Mesendoderm (in vitro differentiated cells): ENCODE measurements around the gene GRAMD2B.

Experiments
- DNase-seq: peaks from one replicate; pipeline ENCODE4 v3.0.0; 2013
- H2AK5ac ChIP-seq: 2 replicates; pipeline ENCODE4 v1.6.1; 2013; ENCODE audit warnings: low read length, inconsistent platforms
- H2BK120ac ChIP-seq: 2 replicates; pipeline ENCODE4 v1.6.1; 2013; ENCODE audit warnings: low read depth, mild to moderate bottlenecking, low read length, moderate library complexity, mixed read lengths
- H2BK15ac ChIP-seq: replicated peaks from 2 replicates; pipeline ENCODE4 v1.6.1; 2013; ENCODE audit warnings: low read depth, mild to moderate bottlenecking, moderate library complexity
- H2BK5ac ChIP-seq: 2 replicates; pipeline ENCODE4 v1.6.1; 2013; ENCODE audit warnings: low read length, inconsistent platforms
- H3K18ac ChIP-seq: 2 replicates; pipeline ENCODE4 v1.6.1; 2013; ENCODE audit warnings: mild to moderate bottlenecking, low read length, mixed read lengths
- H3K23ac ChIP-seq: one replicate; pipeline ENCODE4 v1.6.1; 2013; ENCODE audit warnings: low read length
- H3K27ac ChIP-seq: 2 replicates; pipeline ENCODE4 v1.5.1; 2013; ENCODE audit warnings: low read depth, mild to moderate bottlenecking, inconsistent platforms, low read length, moderate library complexity
- H3K27me3 ChIP-seq: 2 replicates; pipeline ENCODE4 v1.6.1; 2013; ENCODE audit warnings: low read length, control low read depth, mild to moderate bottlenecking, inconsistent platforms; ENCODE audit not compliant: insufficient read depth, poor library complexity
- H3K36me3 ChIP-seq: 2 replicates; pipeline ENCODE4 v1.6.1; 2013; ENCODE audit warnings: low read length, inconsistent platforms; ENCODE audit not compliant: control insufficient read depth, insufficient read depth
- H3K4ac ChIP-seq: one replicate; pipeline ENCODE4 v1.6.1; 2013; ENCODE audit warnings: low read depth, mild to moderate bottlenecking, low read length, moderate library complexity
- H3K4me1 ChIP-seq: 2 replicates; pipeline ENCODE4 v1.6.1; 2013; ENCODE audit warnings: low read depth, low read length, inconsistent platforms; ENCODE audit not compliant: control insufficient read depth
- H3K4me2 ChIP-seq: 2 replicates; pipeline ENCODE4 v1.6.1; 2013; ENCODE audit warnings: low read length
- H3K4me3 ChIP-seq: 2 replicates; pipeline ENCODE4 v1.5.1; 2013; ENCODE audit warnings: mild to moderate bottlenecking, low read length
- H3K56ac ChIP-seq: one replicate; pipeline ENCODE4 v1.6.1; 2013; ENCODE audit warnings: low read length
- H3K79me1 ChIP-seq: 2 replicates; pipeline ENCODE4 v1.6.1; 2013; ENCODE audit warnings: low read length, inconsistent platforms
- H3K79me2 ChIP-seq: 2 replicates; pipeline ENCODE4 v1.6.1; 2013; ENCODE audit warnings: mild to moderate bottlenecking, low read length; ENCODE audit not compliant: control insufficient read depth, insufficient read depth
- H3K9ac ChIP-seq: 2 replicates; pipeline ENCODE4 v1.6.1; 2013; ENCODE audit warnings: low read length, inconsistent platforms
- H4K5ac ChIP-seq: one replicate; pipeline ENCODE4 v1.6.1; 2013; ENCODE audit warnings: low read length
- H4K8ac ChIP-seq: one replicate; pipeline ENCODE4 v1.6.1; 2013; ENCODE audit warnings: low read depth, mild to moderate bottlenecking, control low read depth, low read length, moderate library complexity
- WGBS: extraction: QIAGEN DNeasy Blood & Tissue Kit; methylation state at CpG from one replicate; pipeline ENCODE4 v1.1.7; 2013; ENCODE audit warnings: low lambda C conversion rate, missing lambda C conversion rate; ENCODE audit not compliant: insufficient coverage; ENCODE audit errors: extremely low coverage; 5-methylcytosine and 5-hydroxymethylcytosine counted together

GRAMD2B gene

GRCh38 chr5:126415789-126416188, 7.4 kb upstream of the GRAMD2B start:
- WGBS: 100% methylated on average over 1 of the region's 4 CpGs
- Histone ChIP-seq H4K8ac (no peak overlapping the region), H3K79me2 (no peaks in the 10 kb centered on the region), H2AK5ac (no peak overlapping the region), H3K27ac (no peak overlapping the region), H4K5ac (no peak overlapping the region), H3K23ac (no peak overlapping the region), H3K18ac (no peak overlapping the region), H2BK15ac (no peak overlapping the region), H2BK5ac (no peak overlapping the region), H2BK120ac (no peak overlapping the region), H3K56ac (no peak overlapping the region), H3K4me2 (no peak overlapping the region), H3K9ac (no peak overlapping the region), H3K4me1 (no peaks in the 10 kb centered on the region), H3K79me1 (no peaks in the 10 kb centered on the region), H3K36me3 (no peaks in the 10 kb centered on the region), H3K4ac (no peak overlapping the region), H3K4me3 (no peak overlapping the region), H3K27me3 (no peaks in the 10 kb centered on the region)
- no peak for DNase-seq

DNA sequence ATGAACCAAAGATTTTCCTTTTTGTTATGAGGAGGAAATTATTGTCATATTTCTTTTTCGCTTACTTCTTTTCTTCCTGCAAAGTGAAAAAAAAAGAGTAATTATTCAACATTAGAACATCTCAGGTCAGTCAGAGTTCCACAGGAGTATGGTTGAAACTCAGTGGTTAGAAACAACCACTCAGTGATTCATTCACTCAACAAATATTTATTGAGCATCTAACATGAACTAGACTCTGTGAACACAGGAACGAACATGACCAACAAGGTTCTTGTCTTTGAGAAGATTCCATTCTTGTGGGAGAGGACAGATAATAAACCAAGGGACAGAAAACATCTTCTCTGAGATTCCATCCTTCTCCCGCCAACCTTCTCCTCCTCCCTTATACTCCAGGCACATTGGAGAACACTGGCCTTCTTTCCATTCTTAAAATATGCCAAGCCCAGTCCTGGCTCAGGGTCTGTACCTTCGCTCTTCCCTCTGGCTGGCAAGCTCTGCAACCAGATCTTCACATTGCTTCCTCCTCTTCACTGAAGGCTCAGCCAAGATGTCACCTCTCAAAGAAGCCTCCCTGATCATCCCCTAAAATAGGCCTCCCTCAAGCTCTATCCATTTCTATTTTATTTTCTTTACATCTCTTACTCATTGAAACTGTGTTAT, 6.8 kb upstream of the GRAMD2B start:
- no peak overlapping the region for H3K4ac ChIP-seq
- no peak overlapping the region for H3K18ac ChIP-seq
- no CpG with 5 or more reads among the region's 4 CpGs for WGBS
- no peaks in the 10 kb centered on the region for H3K4me1 ChIP-seq
- H3K23ac ChIP-seq: no peak overlapping the region
- H4K8ac ChIP-seq: no peak overlapping the region
- H3K4me2 ChIP-seq: no peak overlapping the region
- H4K5ac ChIP-seq: no peak overlapping the region
- H3K4me3 ChIP-seq: no peak overlapping the region
- H3K27ac ChIP-seq: no peak overlapping the region
- no peaks in the 10 kb centered on the region for H3K79me1 ChIP-seq
- no peak for DNase-seq
- H2BK5ac ChIP-seq: no peak overlapping the region
- no peak overlapping the region for H3K9ac ChIP-seq
- no peaks in the 10 kb centered on the region for H3K36me3 ChIP-seq
- no peak overlapping the region for H2BK15ac ChIP-seq
- H3K56ac ChIP-seq: no peak overlapping the region
- H2AK5ac ChIP-seq: no peak overlapping the region
- no peak overlapping the region for H2BK120ac ChIP-seq
- no peaks in the 10 kb centered on the region for H3K27me3 ChIP-seq
- no peaks in the 10 kb centered on the region for H3K79me2 ChIP-seq

DNA sequence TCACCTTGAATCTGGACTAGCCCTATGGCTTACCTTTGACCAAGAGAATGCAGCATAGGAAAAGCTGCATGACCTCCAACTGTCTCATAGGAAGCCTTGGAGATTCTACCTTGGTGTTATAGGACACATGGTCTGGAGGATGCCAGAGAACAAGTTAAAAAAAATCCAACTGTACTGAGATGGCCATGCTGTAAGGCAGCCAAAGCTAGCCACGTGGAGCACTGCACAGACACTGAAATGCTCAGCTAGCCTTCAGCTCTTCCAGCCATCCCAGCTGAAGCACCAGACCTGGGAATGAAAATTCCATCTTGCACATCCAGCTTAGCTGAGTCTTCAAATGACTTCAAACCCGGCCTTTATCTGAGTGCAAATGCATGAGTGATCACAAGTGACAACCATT, 6.0 kb upstream of the GRAMD2B start:
- H3K4ac ChIP-seq: no peak overlapping the region
- H3K9ac ChIP-seq: no peak overlapping the region
- no peak overlapping the region for H3K27ac ChIP-seq
- H3K4me3 ChIP-seq: no peak overlapping the region
- no peak overlapping the region for H2AK5ac ChIP-seq
- no peak overlapping the region for H3K4me2 ChIP-seq
- H3K4me1 ChIP-seq: no peaks in the 10 kb centered on the region
- H4K5ac ChIP-seq: no peak overlapping the region
- H4K8ac ChIP-seq: no peak overlapping the region
- no peaks in the 10 kb centered on the region for H3K36me3 ChIP-seq
- H3K79me2 ChIP-seq: no peaks in the 10 kb centered on the region
- H3K23ac ChIP-seq: no peak overlapping the region
- H3K18ac ChIP-seq: no peak overlapping the region
- no peak overlapping the region for H2BK5ac ChIP-seq
- WGBS: no CpG with 5 or more reads among the region's 2 CpGs
- no peaks in the 10 kb centered on the region for H3K27me3 ChIP-seq
- no peaks in the 10 kb centered on the region for H3K79me1 ChIP-seq
- no peak overlapping the region for H2BK120ac ChIP-seq
- no peak overlapping the region for H2BK15ac ChIP-seq
- H3K56ac ChIP-seq: no peak overlapping the region
- no peak for DNase-seq

DNA sequence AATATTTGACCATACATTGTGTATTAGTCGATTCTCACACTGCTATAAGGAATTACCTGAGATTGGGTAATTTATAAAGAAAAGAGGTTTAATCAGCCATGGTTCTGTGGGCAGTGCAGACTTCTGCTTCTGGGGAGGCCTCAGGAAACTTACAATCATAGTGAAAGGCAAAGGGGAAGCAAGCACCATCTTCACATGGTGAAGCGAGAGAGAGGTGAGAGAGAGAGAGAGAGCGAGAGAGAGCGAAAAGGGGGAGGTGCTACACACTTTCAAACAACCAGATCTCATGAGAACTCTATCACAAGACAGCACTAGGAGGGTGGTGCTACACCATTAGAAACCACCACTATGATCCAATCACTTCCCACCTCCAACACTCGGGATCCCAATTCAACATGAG, 4.1 kb upstream of the GRAMD2B start:
- H3K4me2 ChIP-seq: no peak overlapping the region
- no peak overlapping the region for H3K27ac ChIP-seq
- no peaks in the 10 kb centered on the region for H3K79me2 ChIP-seq
- H3K4me1 ChIP-seq: peaks cover 1% of the 10 kb centered on the region
- no peak overlapping the region for H3K4ac ChIP-seq
- WGBS: no CpG with 5 or more reads among the region's 5 CpGs
- H3K9ac ChIP-seq: no peak overlapping the region
- no peak overlapping the region for H2BK15ac ChIP-seq
- no peak overlapping the region for H4K5ac ChIP-seq
- H3K27me3 ChIP-seq: no peaks in the 10 kb centered on the region
- H2BK120ac ChIP-seq: no peak overlapping the region
- no peak overlapping the region for H2AK5ac ChIP-seq
- H3K56ac ChIP-seq: no peak overlapping the region
- H3K23ac ChIP-seq: no peak overlapping the region
- H2BK5ac ChIP-seq: no peak overlapping the region
- no peaks in the 10 kb centered on the region for H3K79me1 ChIP-seq
- no peak overlapping the region for H3K18ac ChIP-seq
- no peak for DNase-seq
- no peaks in the 10 kb centered on the region for H3K36me3 ChIP-seq
- no peak overlapping the region for H4K8ac ChIP-seq
- no peak overlapping the region for H3K4me3 ChIP-seq

GRCh38 chr5:126428421-126428820, 5.2 kb downstream of the GRAMD2B start:
- H3K9ac ChIP-seq: no peak overlapping the region
- WGBS: no CpG with 5 or more reads among the region's 2 CpGs
- peaks cover 6% of the 10 kb centered on the region for H3K79me2 ChIP-seq
- H3K36me3 ChIP-seq: no peaks in the 10 kb centered on the region
- no peak overlapping the region for H3K23ac ChIP-seq
- DNase-seq: peak; percentile 15
- no peak overlapping the region for H2BK120ac ChIP-seq
- H2BK15ac ChIP-seq: no peak overlapping the region
- no peak overlapping the region for H3K4me3 ChIP-seq
- no peaks in the 10 kb centered on the region for H3K79me1 ChIP-seq
- no peak overlapping the region for H2BK5ac ChIP-seq
- H3K56ac ChIP-seq: no peak overlapping the region
- no peak overlapping the region for H4K5ac ChIP-seq
- no peak overlapping the region for H2AK5ac ChIP-seq
- no peak overlapping the region for H3K18ac ChIP-seq
- no peak overlapping the region for H3K4ac ChIP-seq
- no peak overlapping the region for H3K27ac ChIP-seq
- H3K4me2 ChIP-seq: no peak overlapping the region
- no peaks in the 10 kb centered on the region for H3K27me3 ChIP-seq
- H3K4me1 ChIP-seq: peaks cover 1% of the 10 kb centered on the region
- H4K8ac ChIP-seq: no peak overlapping the region

DNA sequence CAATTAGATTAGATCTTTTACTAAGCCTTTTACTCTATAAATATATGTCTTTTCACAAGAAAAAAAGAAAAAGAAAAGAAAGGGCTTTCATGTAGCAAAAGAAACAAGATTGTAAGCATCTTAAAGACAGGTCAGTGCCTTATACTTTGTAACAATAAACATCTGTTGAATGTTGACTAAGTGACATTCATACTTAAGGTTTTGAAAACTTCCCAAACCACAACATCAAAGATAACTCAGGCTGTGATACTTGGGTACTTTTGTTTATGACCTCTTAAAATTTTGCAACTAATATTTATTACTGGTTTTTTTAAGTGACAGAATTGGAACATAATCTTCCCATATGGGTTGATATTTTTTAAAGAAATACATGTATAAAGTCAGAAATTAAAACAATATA, 7.4 kb downstream of the GRAMD2B start:
- Histone ChIP-seq H2BK5ac (no peak overlapping the region), H2AK5ac (no peak overlapping the region), H2BK120ac (no peak overlapping the region), H3K56ac (no peak overlapping the region), H3K36me3 (no peaks in the 10 kb centered on the region), H3K4me1 (no peaks in the 10 kb centered on the region), H4K8ac (no peak overlapping the region), H3K79me1 (no peaks in the 10 kb centered on the region), H2BK15ac (no peak overlapping the region), H3K23ac (no peak overlapping the region), H4K5ac (no peak overlapping the region), H3K18ac (no peak overlapping the region), H3K79me2 (no peaks in the 10 kb centered on the region), H3K9ac (no peak overlapping the region), H3K27me3 (no peaks in the 10 kb centered on the region), H3K27ac (no peak overlapping the region), H3K4me2 (no peak overlapping the region), H3K4me3 (no peak overlapping the region), H3K4ac (no peak overlapping the region)
- no peak for DNase-seq
